WERI-Rb-1 (cell line): ENCODE results near the gene KCNK3.

Source experiments
- DNase-seq: peaks from one replicate; pipeline ENCODE4 v3.0.0-alpha.2; 2020
- H3K27ac ChIP-seq: fragments of 250-450 bp; sonication (Bioruptor Pico); 2 replicates; pipeline ENCODE4 v1.5.1; 2020; ENCODE audit warnings: mild to moderate bottlenecking, moderate library complexity
- H3K27me3 ChIP-seq: fragments of 250-450 bp; sonication (Bioruptor Pico); 2 replicates; pipeline ENCODE4 v1.5.1; 2021; ENCODE audit warnings: mild to moderate bottlenecking, low read depth, moderate library complexity; ENCODE audit not compliant: insufficient read depth, severe bottlenecking
- H3K36me3 ChIP-seq: fragments of 250-450 bp; sonication (Bioruptor Pico); 2 replicates; pipeline ENCODE4 v1.5.1; 2020; ENCODE audit warnings: mild to moderate bottlenecking, moderate library complexity
- H3K4me3 ChIP-seq: 2 replicates; pipeline ENCODE4 v1.5.1; 2011; ENCODE audit warnings: low read depth, mild to moderate bottlenecking, control low read depth, low read length
- H3K9me3 ChIP-seq: fragments of 250-450 bp; sonication (Bioruptor Pico); 2 replicates; pipeline ENCODE4 v1.5.1; 2021; ENCODE audit warnings: mild to moderate bottlenecking, moderate library complexity; ENCODE audit not compliant: severe bottlenecking
- CTCF ChIP-seq: IDR thresholded peaks from 2 replicates; pipeline ENCODE4 v1.5.1; 2011; ENCODE audit warnings: low read depth, mild to moderate bottlenecking, control low read depth, inconsistent platforms, low read length

Gene KCNK3

DNA sequence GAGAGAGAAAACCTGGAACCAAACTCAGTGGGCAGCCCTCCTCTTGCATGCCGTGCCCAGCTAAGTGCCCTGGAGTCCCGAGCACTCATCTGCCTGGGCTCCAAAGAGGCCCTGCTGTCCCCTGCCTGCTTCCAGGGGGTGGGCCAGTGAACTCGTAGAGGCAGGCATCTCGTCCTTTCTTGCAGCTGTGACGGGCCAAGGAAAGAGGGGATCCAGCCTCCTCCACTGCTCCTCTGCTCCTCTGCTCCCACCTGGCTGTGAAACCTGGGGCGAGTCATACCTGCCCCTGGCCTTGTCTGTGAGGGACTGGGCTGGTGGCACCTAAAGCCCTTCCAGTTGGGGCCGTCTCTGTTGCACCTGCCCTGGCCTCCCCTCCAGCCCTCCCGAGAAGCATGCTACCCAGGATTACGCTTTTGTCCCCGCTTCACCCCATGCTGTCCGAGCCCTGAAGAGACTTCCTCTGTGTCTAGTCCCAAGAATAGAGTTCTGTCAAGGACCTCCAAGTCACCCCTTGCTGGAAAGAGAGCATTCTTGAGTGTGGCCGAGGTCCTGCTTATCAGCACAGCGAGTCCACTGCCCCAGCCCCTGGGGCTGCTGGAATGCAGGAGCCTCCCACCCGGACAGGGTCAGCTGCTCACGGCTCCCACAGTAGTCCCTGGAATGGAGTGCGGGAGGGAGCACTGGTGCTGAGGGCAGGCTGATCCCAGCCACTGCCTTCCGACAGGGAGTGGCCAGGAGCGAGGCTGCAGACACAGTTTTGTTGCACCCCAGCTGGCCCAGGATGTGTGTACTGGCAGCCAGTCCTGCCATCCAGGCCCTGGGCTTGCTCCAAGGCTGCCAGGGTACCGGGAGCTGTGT lies 14.3 kb downstream of the KCNK3 start:
- Histone ChIP-seq H3K27ac (peak overlapping the region; percentile 50), H3K9me3 (no peaks in the 10 kb centered on the region), H3K36me3 (peaks cover 21% of the 10 kb centered on the region), H3K4me3 (no peak overlapping the region), H3K27me3 (no peaks in the 10 kb centered on the region)
- 0 out of 2 replicates have a peak, but pooled peaks have one; percentile 4 for TF ChIP-seq CTCF
- peak; percentile 68 for DNase-seq

- H3K4me3 ChIP-seq: no peak overlapping the region
- no peak for DNase-seq
- no peak overlapping the region for H3K27ac ChIP-seq
- no peak for TF ChIP-seq CTCF
- H3K9me3 ChIP-seq: no peaks in the 10 kb centered on the region
- H3K27me3 ChIP-seq: no peaks in the 10 kb centered on the region
- peaks cover 13% of the 10 kb centered on the region for H3K36me3 ChIP-seq
Measured at GRCh38 chr2:26707747-26708146, 15.2 kb downstream of the KCNK3 start.

DNA sequence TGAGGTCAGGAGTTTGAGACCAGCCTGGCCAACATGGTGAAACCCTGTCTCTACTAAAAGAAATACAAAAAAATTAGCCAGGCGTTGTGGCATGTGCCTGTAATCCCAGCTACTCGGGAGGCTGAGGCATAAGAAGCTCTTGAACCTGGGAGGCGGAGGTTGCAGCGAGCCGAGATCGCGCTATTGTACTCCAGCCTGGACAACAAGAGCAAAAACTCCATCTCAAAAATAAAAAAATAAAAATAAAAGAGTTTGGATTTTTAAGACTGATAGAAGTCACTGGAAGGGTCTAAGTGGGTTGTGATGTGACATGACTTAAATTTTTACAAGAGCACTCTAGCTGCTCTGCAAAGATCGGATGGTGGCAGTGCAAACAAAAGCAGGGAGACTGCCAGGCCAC lies 15.9 kb downstream of the KCNK3 start:
- no peak overlapping the region for H3K4me3 ChIP-seq
- H3K36me3 ChIP-seq: peaks cover 8% of the 10 kb centered on the region
- no peak for DNase-seq
- H3K27ac ChIP-seq: no peak overlapping the region
- no peaks in the 10 kb centered on the region for H3K27me3 ChIP-seq
- H3K9me3 ChIP-seq: no peaks in the 10 kb centered on the region
- no peak for TF ChIP-seq CTCF

GRCh38 chr2:26709323-26710110 lies 17.0 kb downstream of the KCNK3 start:
- no peak for TF ChIP-seq CTCF

DNA sequence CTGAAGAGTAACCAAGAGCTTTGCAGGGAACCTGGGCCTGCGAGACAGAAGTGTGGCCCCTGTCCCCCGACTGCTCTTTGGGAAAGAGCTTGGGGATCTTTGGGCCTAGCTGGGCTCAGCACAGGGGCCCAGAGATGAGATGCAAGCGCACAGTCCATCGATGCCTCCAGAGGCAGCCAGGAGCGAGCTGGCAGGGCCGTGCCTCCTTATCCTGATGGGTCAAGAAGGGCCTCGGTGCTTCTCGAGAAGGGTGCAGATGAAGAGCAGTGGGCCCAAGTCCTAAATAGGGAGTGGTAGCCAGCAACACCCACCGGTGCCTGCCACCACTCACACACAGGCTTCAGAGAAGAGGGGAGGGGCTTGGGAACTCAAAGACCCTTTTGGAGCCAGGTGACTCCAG lies 17.6 kb downstream of the KCNK3 start:
- no peak overlapping the region for H3K27ac ChIP-seq
- TF ChIP-seq CTCF: no peak
- H3K27me3 ChIP-seq: no peaks in the 10 kb centered on the region
- H3K9me3 ChIP-seq: no peaks in the 10 kb centered on the region
- DNase-seq: no peak
- H3K36me3 ChIP-seq: peaks cover 4% of the 10 kb centered on the region
- no peak overlapping the region for H3K4me3 ChIP-seq

More at GRCh38 chr2:26709323-26710110, 17.0 kb downstream of the KCNK3 start:
- Histone ChIP-seq H3K27me3 (no peaks in the 10 kb centered on the region), H3K27ac (no peak overlapping the region), H3K4me3 (no peak overlapping the region), H3K36me3 (peaks cover 4% of the 10 kb centered on the region), H3K9me3 (no peaks in the 10 kb centered on the region)
- no peak for DNase-seq
